ENCODE results near the gene PDE8B.

DNA sequence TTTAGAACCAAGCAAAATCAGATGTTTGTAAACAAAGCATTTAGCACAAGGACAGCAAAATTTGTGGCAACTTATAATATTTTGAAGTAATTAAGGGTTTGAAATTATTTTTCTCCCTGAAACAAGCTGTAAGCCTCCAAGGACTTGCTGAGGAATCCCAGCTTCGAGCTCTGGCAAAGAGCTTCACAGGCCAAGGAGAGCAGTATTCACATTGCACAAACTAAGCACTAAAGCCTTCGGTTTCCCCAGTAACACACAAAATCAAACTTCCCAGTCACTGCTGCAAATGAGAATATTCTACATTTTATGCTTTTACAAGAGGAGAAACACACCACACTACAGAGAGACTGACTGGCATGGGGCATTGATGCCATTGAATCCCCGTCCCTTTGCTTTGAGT lies 179.7 kb downstream of the PDE8B start:
- TF ChIP-seq, protein P1, sequence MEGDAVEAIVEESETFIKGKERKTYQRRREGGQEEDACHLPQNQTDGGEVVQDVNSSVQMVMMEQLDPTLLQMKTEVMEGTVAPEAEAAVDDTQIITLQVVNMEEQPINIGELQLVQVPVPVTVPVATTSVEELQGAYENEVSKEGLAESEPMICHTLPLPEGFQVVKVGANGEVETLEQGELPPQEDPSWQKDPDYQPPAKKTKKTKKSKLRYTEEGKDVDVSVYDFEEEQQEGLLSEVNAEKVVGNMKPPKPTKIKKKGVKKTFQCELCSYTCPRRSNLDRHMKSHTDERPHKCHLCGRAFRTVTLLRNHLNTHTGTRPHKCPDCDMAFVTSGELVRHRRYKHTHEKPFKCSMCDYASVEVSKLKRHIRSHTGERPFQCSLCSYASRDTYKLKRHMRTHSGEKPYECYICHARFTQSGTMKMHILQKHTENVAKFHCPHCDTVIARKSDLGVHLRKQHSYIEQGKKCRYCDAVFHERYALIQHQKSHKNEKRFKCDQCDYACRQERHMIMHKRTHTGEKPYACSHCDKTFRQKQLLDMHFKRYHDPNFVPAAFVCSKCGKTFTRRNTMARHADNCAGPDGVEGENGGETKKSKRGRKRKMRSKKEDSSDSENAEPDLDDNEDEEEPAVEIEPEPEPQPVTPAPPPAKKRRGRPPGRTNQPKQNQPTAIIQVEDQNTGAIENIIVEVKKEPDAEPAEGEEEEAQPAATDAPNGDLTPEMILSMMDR (IDR thresholded peaks at IDR 0.05): no peak
- no peak for TF ChIP-seq POLR2A (IDR thresholded peaks at IDR 0.05)

Data from esophagus squamous epithelium (tissue), 4 donors.